ENCODE results near the gene MAP7D3.

DNA sequence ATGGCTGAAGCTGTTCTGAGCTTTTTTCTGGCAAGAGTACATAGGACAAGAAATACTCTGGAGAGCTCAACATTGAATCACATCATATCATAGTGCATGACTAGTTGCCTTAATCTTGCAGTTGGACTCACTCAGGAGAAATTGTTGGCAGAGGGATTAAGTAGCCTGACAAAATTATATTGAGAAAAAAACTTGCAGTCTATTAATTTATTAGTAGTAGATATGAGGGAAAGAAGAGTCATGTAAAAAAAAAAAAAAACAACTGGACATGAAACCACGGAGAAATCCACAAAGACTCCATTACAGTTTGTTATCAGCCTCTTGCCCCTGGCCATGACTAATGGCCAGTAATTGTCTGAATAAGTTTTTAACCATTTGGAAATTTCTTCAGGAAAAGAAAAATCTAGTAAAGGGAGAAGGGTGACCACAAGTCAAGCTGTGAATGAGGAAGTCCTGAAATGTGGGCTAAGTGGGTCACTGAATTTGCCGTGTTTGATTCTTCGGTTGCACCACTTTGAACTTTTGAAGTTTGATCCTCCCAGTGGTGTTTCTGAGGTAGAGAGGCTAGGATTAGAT, 58.3 kb downstream of the MAP7D3 start:
- TF ChIP-seq JUND (IDR thresholded peaks at IDR 0.05) (no peak), POLR2A (IDR thresholded peaks at IDR 0.05; ENCODE audit: borderline replicate concordance, extremely low read depth, insufficient read depth, insufficient read length) (no peak), POLR2AphosphoS5 (IDR thresholded peaks at IDR 0.05; ENCODE audit: low read depth, low read length) (no peak), ZNF274 (IDR thresholded peaks at IDR 0.05; ENCODE audit: low read depth, low read length) (no peak), FOSL1 (IDR thresholded peaks at IDR 0.05; ENCODE audit: low read depth) (no peak), RAD21 (IDR thresholded peaks at IDR 0.05; ENCODE audit: low read depth) (no peak), SRF (IDR thresholded peaks at IDR 0.05; ENCODE audit: low read depth) (no peak), CBX3 (IDR thresholded peaks at IDR 0.05; ENCODE audit: low read depth) (no peak)
- TF ChIP-seq, protein P1, sequence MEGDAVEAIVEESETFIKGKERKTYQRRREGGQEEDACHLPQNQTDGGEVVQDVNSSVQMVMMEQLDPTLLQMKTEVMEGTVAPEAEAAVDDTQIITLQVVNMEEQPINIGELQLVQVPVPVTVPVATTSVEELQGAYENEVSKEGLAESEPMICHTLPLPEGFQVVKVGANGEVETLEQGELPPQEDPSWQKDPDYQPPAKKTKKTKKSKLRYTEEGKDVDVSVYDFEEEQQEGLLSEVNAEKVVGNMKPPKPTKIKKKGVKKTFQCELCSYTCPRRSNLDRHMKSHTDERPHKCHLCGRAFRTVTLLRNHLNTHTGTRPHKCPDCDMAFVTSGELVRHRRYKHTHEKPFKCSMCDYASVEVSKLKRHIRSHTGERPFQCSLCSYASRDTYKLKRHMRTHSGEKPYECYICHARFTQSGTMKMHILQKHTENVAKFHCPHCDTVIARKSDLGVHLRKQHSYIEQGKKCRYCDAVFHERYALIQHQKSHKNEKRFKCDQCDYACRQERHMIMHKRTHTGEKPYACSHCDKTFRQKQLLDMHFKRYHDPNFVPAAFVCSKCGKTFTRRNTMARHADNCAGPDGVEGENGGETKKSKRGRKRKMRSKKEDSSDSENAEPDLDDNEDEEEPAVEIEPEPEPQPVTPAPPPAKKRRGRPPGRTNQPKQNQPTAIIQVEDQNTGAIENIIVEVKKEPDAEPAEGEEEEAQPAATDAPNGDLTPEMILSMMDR (IDR thresholded peaks at IDR 0.05 in 2 of 3, conservative IDR thresholded peaks at IDR 0.05 in 1 of 3; ENCODE audit: borderline replicate concordance in 1 of 3, insufficient read depth in 1 of 3, low read depth in 2 of 3, low read length in 2 of 3), result no peak
- TF ChIP-seq, protein P2, sequence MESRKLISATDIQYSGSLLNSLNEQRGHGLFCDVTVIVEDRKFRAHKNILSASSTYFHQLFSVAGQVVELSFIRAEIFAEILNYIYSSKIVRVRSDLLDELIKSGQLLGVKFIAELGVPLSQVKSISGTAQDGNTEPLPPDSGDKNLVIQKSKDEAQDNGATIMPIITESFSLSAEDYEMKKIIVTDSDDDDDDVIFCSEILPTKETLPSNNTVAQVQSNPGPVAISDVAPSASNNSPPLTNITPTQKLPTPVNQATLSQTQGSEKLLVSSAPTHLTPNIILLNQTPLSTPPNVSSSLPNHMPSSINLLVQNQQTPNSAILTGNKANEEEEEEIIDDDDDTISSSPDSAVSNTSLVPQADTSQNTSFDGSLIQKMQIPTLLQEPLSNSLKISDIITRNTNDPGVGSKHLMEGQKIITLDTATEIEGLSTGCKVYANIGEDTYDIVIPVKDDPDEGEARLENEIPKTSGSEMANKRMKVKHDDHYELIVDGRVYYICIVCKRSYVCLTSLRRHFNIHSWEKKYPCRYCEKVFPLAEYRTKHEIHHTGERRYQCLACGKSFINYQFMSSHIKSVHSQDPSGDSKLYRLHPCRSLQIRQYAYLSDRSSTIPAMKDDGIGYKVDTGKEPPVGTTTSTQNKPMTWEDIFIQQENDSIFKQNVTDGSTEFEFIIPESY (IDR thresholded peaks at IDR 0.05; ENCODE audit: extremely low read depth, insufficient replicate concordance, low read length), result no peak
- TF ChIP-seq, protein P3, sequence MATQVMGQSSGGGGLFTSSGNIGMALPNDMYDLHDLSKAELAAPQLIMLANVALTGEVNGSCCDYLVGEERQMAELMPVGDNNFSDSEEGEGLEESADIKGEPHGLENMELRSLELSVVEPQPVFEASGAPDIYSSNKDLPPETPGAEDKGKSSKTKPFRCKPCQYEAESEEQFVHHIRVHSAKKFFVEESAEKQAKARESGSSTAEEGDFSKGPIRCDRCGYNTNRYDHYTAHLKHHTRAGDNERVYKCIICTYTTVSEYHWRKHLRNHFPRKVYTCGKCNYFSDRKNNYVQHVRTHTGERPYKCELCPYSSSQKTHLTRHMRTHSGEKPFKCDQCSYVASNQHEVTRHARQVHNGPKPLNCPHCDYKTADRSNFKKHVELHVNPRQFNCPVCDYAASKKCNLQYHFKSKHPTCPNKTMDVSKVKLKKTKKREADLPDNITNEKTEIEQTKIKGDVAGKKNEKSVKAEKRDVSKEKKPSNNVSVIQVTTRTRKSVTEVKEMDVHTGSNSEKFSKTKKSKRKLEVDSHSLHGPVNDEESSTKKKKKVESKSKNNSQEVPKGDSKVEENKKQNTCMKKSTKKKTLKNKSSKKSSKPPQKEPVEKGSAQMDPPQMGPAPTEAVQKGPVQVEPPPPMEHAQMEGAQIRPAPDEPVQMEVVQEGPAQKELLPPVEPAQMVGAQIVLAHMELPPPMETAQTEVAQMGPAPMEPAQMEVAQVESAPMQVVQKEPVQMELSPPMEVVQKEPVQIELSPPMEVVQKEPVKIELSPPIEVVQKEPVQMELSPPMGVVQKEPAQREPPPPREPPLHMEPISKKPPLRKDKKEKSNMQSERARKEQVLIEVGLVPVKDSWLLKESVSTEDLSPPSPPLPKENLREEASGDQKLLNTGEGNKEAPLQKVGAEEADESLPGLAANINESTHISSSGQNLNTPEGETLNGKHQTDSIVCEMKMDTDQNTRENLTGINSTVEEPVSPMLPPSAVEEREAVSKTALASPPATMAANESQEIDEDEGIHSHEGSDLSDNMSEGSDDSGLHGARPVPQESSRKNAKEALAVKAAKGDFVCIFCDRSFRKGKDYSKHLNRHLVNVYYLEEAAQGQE (IDR thresholded peaks at IDR 0.05; ENCODE audit: low read depth), result no peak

Data from HCT116 (cell line).